Mesenchymal stem cell (in vitro differentiated cells and primary cell): ENCODE data around the gene RASGRP1.

Experiments
- DNase-seq: peaks from one replicate; pipeline ENCODE4 v3.0.0-alpha.2; 2013
- H2AFZ ChIP-seq: one replicate; pipeline ENCODE4 v1.6.1; 2013; ENCODE audit warnings: low read depth, mild to moderate bottlenecking, control low read depth, inconsistent platforms, low read length, moderate library complexity
- H2AK5ac ChIP-seq: 2 replicates; pipeline ENCODE4 v1.6.1; 2013; ENCODE audit warnings: low read length, moderate library complexity, mild to moderate bottlenecking, inconsistent platforms; ENCODE audit not compliant: severe bottlenecking
- H2BK120ac ChIP-seq: one replicate; pipeline ENCODE4 v1.6.1; 2013; ENCODE audit warnings: low read depth, mild to moderate bottlenecking, inconsistent platforms, low read length, moderate library complexity
- H2BK12ac ChIP-seq, 2 experiments: one replicate each; pipeline ENCODE4 v1.6.1; 2013; ENCODE audit warnings: inconsistent platforms in 2 of 2, low read length in 2 of 2, mild to moderate bottlenecking in 2 of 2, moderate library complexity in 2 of 2, control low read depth in 1 of 2
- H2BK15ac ChIP-seq: one replicate; pipeline ENCODE4 v1.6.1; 2013; ENCODE audit warnings: mild to moderate bottlenecking, low read depth, inconsistent platforms; ENCODE audit not compliant: poor library complexity, severe bottlenecking
- H2BK5ac ChIP-seq: 2 replicates; pipeline ENCODE4 v1.6.1; 2013; ENCODE audit warnings: low read depth, mild to moderate bottlenecking, low read length, control low read depth, inconsistent platforms; ENCODE audit not compliant: poor library complexity, severe bottlenecking
- H3K14ac ChIP-seq, 2 experiments: one replicate each; pipeline ENCODE4 v1.6.1; 2013; ENCODE audit warnings: inconsistent platforms in 2 of 2, low read length in 2 of 2, control low read depth in 1 of 2, mild to moderate bottlenecking in 1 of 2, moderate library complexity in 1 of 2
- H3K18ac ChIP-seq, 2 experiments: one replicate each; pipeline ENCODE4 v1.6.1; 2013; ENCODE audit warnings: inconsistent platforms in 2 of 2, low read length in 2 of 2, control low read depth in 1 of 2, low read depth in 1 of 2, mild to moderate bottlenecking in 1 of 2
- H3K23ac ChIP-seq, 2 experiments: one replicate each; pipeline ENCODE4 v1.6.1; 2013; ENCODE audit warnings: inconsistent platforms in 2 of 2, low read length in 2 of 2, mild to moderate bottlenecking in 2 of 2, moderate library complexity in 2 of 2, control low read depth in 1 of 2
- H3K27ac ChIP-seq: 2 replicates; pipeline ENCODE4 v1.5.1; 2013; ENCODE audit warnings: mild to moderate bottlenecking, moderate library complexity, low read length, control low read depth, inconsistent platforms; ENCODE audit not compliant: poor library complexity, severe bottlenecking
- H3K27me3 ChIP-seq, 2 experiments: 2 replicates each; pipeline versions ENCODE4 v1.6.1 to v1.7.0; 2013; ENCODE audit warnings: low read length in 2 of 2, mild to moderate bottlenecking in 2 of 2, moderate library complexity in 2 of 2, control low read depth in 1 of 2, inconsistent platforms in 1 of 2; ENCODE audit not compliant: control insufficient read depth in 1 of 2, insufficient read depth in 1 of 2
- H3K36me3 ChIP-seq, 2 experiments: 2 replicates each; pipeline versions ENCODE4 v1.6.1 to v1.7.0; 2013; ENCODE audit warnings: low read length in 2 of 2, control low read depth in 1 of 2, inconsistent platforms in 1 of 2, low read depth in 1 of 2, mild to moderate bottlenecking in 1 of 2; ENCODE audit not compliant: insufficient read depth in 2 of 2, control insufficient read depth in 1 of 2
- H3K4ac ChIP-seq, 2 experiments: one replicate each; pipeline ENCODE4 v1.6.1; 2013; ENCODE audit warnings: inconsistent platforms in 2 of 2, low read length in 2 of 2, mild to moderate bottlenecking in 2 of 2, moderate library complexity in 2 of 2, control low read depth in 1 of 2, low read depth in 1 of 2
- H3K4me1 ChIP-seq: 2 replicates; pipeline ENCODE4 v1.6.1; 2013; ENCODE audit warnings: low read depth, low read length, control low read depth; ENCODE audit not compliant: control insufficient read depth, insufficient read depth
- H3K4me2 ChIP-seq: 2 replicates; pipeline ENCODE4 v1.6.1; 2013; ENCODE audit warnings: low read length, mild to moderate bottlenecking, inconsistent platforms; ENCODE audit not compliant: poor library complexity, severe bottlenecking
- H3K4me3 ChIP-seq, 2 experiments: 2 replicates each; pipeline versions ENCODE4 v1.5.1 to v1.7.0; 2013; ENCODE audit warnings: low read length in 2 of 2, mild to moderate bottlenecking in 2 of 2, control low read depth in 1 of 2, low read depth in 1 of 2; ENCODE audit not compliant: insufficient read depth in 1 of 2
- H3K79me1 ChIP-seq: replicated peaks from 2 replicates; pipeline ENCODE4 v1.6.1; 2013; ENCODE audit warnings: mild to moderate bottlenecking, control low read depth, low read length, inconsistent platforms; ENCODE audit not compliant: poor library complexity, severe bottlenecking
- H3K9ac ChIP-seq: 2 replicates; pipeline ENCODE4 v1.7.0; 2013; ENCODE audit warnings: mild to moderate bottlenecking, low read length, moderate library complexity
- H3K9me3 ChIP-seq: 2 replicates; pipeline ENCODE4 v1.7.0; 2013; ENCODE audit warnings: mild to moderate bottlenecking, low read length; ENCODE audit not compliant: control insufficient read depth
- H4K8ac ChIP-seq: one replicate; pipeline ENCODE4 v1.6.1; 2013; ENCODE audit warnings: inconsistent platforms, mild to moderate bottlenecking, low read length, moderate library complexity
- H4K91ac ChIP-seq: one replicate; pipeline ENCODE4 v1.6.1; 2013; ENCODE audit warnings: mild to moderate bottlenecking, low read length, inconsistent platforms
- WGBS: methylation state at CpG from one replicate; pipeline ENCODE4 v1.1.7; 2013; ENCODE audit warnings: mixed read lengths; 5-methylcytosine and 5-hydroxymethylcytosine counted together

RASGRP1 gene

GRCh38 chr15:38530113-38530512 lies 34.5 kb downstream of the RASGRP1 start:
- H3K4ac ChIP-seq = no peak overlapping the region
- H3K27ac ChIP-seq = no peak overlapping the region
- DNase-seq = no peak
- H3K4me2 ChIP-seq = no peak overlapping the region
- no peak overlapping the region for H3K18ac ChIP-seq
- H4K91ac ChIP-seq = peak overlapping the region; percentile 56
- H2BK12ac ChIP-seq = no peak overlapping the region
- peaks cover 2% of the 10 kb centered on the region for H3K4me1 ChIP-seq
- no peak overlapping the region for H2AK5ac ChIP-seq
- H2BK5ac ChIP-seq = no peak overlapping the region
- H3K79me1 ChIP-seq = no peaks in the 10 kb centered on the region
- 73% methylated on average over 1 of the region's 1 CpG for WGBS
- H3K14ac ChIP-seq = no peak overlapping the region
- no peak overlapping the region for H2AFZ ChIP-seq
- H3K9ac ChIP-seq = no peak overlapping the region
- peaks cover 0 to 12% of the 10 kb centered on the region in 2 experiments for H3K27me3 ChIP-seq
- no peak overlapping the region for H3K23ac ChIP-seq
- no peaks in the 10 kb centered on the region for H3K36me3 ChIP-seq
- H3K9me3 ChIP-seq = no peaks in the 10 kb centered on the region
- H2BK120ac ChIP-seq = no peak overlapping the region
- no peak overlapping the region for H2BK15ac ChIP-seq
- no peak overlapping the region for H3K4me3 ChIP-seq
- no peak overlapping the region for H4K8ac ChIP-seq

DNA sequence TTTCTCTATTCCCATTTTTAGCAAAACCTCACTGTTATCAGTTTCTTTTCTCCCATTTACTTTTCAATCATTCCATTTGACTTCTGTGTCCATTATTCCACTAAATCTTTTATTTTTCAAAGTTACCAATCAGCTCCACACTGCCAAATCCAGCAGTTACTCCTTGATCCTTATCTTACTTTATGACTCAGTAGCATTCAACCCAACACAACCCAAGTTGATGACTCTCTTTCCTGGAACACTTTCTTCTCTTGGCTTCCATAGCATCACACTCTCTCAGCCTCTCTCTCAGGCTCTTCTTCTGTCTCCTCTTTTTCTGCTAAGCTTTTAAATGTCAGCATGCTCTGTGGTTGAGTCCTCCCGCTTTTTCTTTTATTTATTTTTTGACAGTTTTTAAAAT lies 36.3 kb downstream of the RASGRP1 start:
- H2BK5ac ChIP-seq = no peak overlapping the region
- no peak overlapping the region for H3K14ac ChIP-seq
- no peak overlapping the region for H3K23ac ChIP-seq
- no peak overlapping the region for H3K4me2 ChIP-seq
- no CpG with 5 or more reads among the region's 1 CpG for WGBS
- no peak overlapping the region for H3K9ac ChIP-seq
- H2BK120ac ChIP-seq = no peak overlapping the region
- H3K27me3 ChIP-seq = peaks cover 0 to 6% of the 10 kb centered on the region in 2 experiments
- H2BK15ac ChIP-seq = no peak overlapping the region
- H3K79me1 ChIP-seq = no peaks in the 10 kb centered on the region
- no peak for DNase-seq
- H4K91ac ChIP-seq = no peak overlapping the region
- H3K4me1 ChIP-seq = peaks cover 2% of the 10 kb centered on the region
- H3K4ac ChIP-seq = no peak overlapping the region
- H2AK5ac ChIP-seq = no peak overlapping the region
- no peak overlapping the region for H3K18ac ChIP-seq
- no peak overlapping the region for H2BK12ac ChIP-seq
- H2AFZ ChIP-seq = no peak overlapping the region
- no peak overlapping the region for H3K4me3 ChIP-seq
- H3K9me3 ChIP-seq = no peaks in the 10 kb centered on the region
- H3K27ac ChIP-seq = no peak overlapping the region
- no peak overlapping the region for H4K8ac ChIP-seq
- no peaks in the 10 kb centered on the region for H3K36me3 ChIP-seq

- H4K8ac ChIP-seq = no peak overlapping the region
- no peak overlapping the region for H2BK15ac ChIP-seq
- H3K27ac ChIP-seq = no peak overlapping the region
- H3K14ac ChIP-seq = no peak overlapping the region
- H3K79me1 ChIP-seq = no peaks in the 10 kb centered on the region
- H3K9me3 ChIP-seq = no peaks in the 10 kb centered on the region
- H3K4me1 ChIP-seq = no peaks in the 10 kb centered on the region
- H4K91ac ChIP-seq = no peak overlapping the region
- H3K4ac ChIP-seq = no peak overlapping the region
- no peak overlapping the region for H2AK5ac ChIP-seq
- no peak overlapping the region for H3K4me3 ChIP-seq
- H3K4me2 ChIP-seq = no peak overlapping the region
- no peak overlapping the region for H2BK12ac ChIP-seq
- no peak overlapping the region for H3K9ac ChIP-seq
- no peak overlapping the region for H3K23ac ChIP-seq
- no peaks in the 10 kb centered on the region for H3K27me3 ChIP-seq
- H3K18ac ChIP-seq = no peak overlapping the region
- 70% methylated on average over 2 of the region's 2 CpGs for WGBS
- no peak overlapping the region for H2AFZ ChIP-seq
- no peak overlapping the region for H2BK120ac ChIP-seq
- no peak for DNase-seq
- no peaks in the 10 kb centered on the region for H3K36me3 ChIP-seq
- no peak overlapping the region for H2BK5ac ChIP-seq
Measured at GRCh38 chr15:38526158-38526557, 38.5 kb downstream of the RASGRP1 start.

GRCh38 chr15:38525489-38525888 lies 39.1 kb downstream of the RASGRP1 start:
- H3K4me2 ChIP-seq = no peak overlapping the region
- no peak overlapping the region for H3K9ac ChIP-seq
- H3K27ac ChIP-seq = no peak overlapping the region
- H3K79me1 ChIP-seq = no peaks in the 10 kb centered on the region
- H3K4me3 ChIP-seq = no peak overlapping the region
- H3K27me3 ChIP-seq = no peaks in the 10 kb centered on the region
- H4K8ac ChIP-seq = no peak overlapping the region
- H2BK5ac ChIP-seq = no peak overlapping the region
- H3K23ac ChIP-seq = no peak overlapping the region
- H3K18ac ChIP-seq = no peak overlapping the region
- no peak overlapping the region for H2AFZ ChIP-seq
- no peak overlapping the region for H4K91ac ChIP-seq
- no peaks in the 10 kb centered on the region for H3K36me3 ChIP-seq
- H3K4me1 ChIP-seq = no peaks in the 10 kb centered on the region
- WGBS = 88% methylated on average over 6 of the region's 6 CpGs
- no peaks in the 10 kb centered on the region for H3K9me3 ChIP-seq
- H3K14ac ChIP-seq = no peak overlapping the region
- no peak for DNase-seq
- no peak overlapping the region for H3K4ac ChIP-seq
- H2BK12ac ChIP-seq = no peak overlapping the region
- H2BK120ac ChIP-seq = no peak overlapping the region
- H2BK15ac ChIP-seq = no peak overlapping the region
- H2AK5ac ChIP-seq = no peak overlapping the region
